Measurements from ENCODE around the gene KCNIP1.

KCNIP1 gene

GRCh38 chr5:170483701-170484458 lies 19.9 kb upstream of the KCNIP1 start:
- no peak for DNase-seq

GRCh38 chr5:170484459-170484831 lies 19.4 kb upstream of the KCNIP1 start:
- no peak for DNase-seq

- DNase-seq, result no peak
Measured at GRCh38 chr5:170484847-170485615, 18.8 kb upstream of the KCNIP1 start.

- no peak for DNase-seq
Measured at GRCh38 chr5:170485616-170485911, 18.3 kb upstream of the KCNIP1 start.

- no peak for DNase-seq
Measured at GRCh38 chr5:170486371-170486770, 17.4 kb upstream of the KCNIP1 start.

- DNase-seq, result no peak
Measured at GRCh38 chr5:170488570-170488969, 15.2 kb upstream of the KCNIP1 start.

- no peak for DNase-seq
Measured at GRCh38 chr5:170489199-170489598, 14.6 kb upstream of the KCNIP1 start.

GRCh38 chr5:170490381-170490780 lies 13.4 kb upstream of the KCNIP1 start:
- DNase-seq, result no peak

- DNase-seq, result no peak
Measured at GRCh38 chr5:170491479-170491878, 12.3 kb upstream of the KCNIP1 start.

GRCh38 chr5:170493028-170493820 lies 10.6 kb upstream of the KCNIP1 start:
- DNase-seq, result no peak

GRCh38 chr5:170494041-170494440 lies 9.8 kb upstream of the KCNIP1 start:
- DNase-seq, result no peak

- DNase-seq, result no peak
Measured at GRCh38 chr5:170495825-170496661, 7.8 kb upstream of the KCNIP1 start.

GRCh38 chr5:170496662-170497028 lies 7.2 kb upstream of the KCNIP1 start:
- DNase-seq, result no peak

- DNase-seq, result no peak
Measured at GRCh38 chr5:170497311-170498038, 6.3 kb upstream of the KCNIP1 start.

- DNase-seq, result no peak
Measured at GRCh38 chr5:170498811-170499351, 4.9 kb upstream of the KCNIP1 start.

GRCh38 chr5:170499621-170500020 lies 4.2 kb upstream of the KCNIP1 start:
- DNase-seq, result no peak

GRCh38 chr5:170501361-170501760 lies 2.5 kb upstream of the KCNIP1 start:
- no peak for DNase-seq

- no peak for DNase-seq
Measured at GRCh38 chr5:170501931-170502330, 1.9 kb upstream of the KCNIP1 start.

GRCh38 chr5:170504616-170505266 lies 921 bp downstream of the KCNIP1 start:
- DNase-seq, result no peak

- DNase-seq, result no peak
Measured at GRCh38 chr5:170508036-170508435, 4.2 kb downstream of the KCNIP1 start.

- no peak for DNase-seq
Measured at GRCh38 chr5:170508660-170509347, 5.0 kb downstream of the KCNIP1 start.
